HG02943 (cell line): Measurements from ENCODE around the gene ABI3BP.

Source experiments
- ATAC-seq: cut with Tn5 transposase; IDR thresholded peaks from one replicate; pipeline ENCODE4 v1.9.1; 2021; ENCODE audit warnings: mild to moderate bottlenecking, low read depth, moderate library complexity; ENCODE audit not compliant: unreplicated experiment

The ABI3BP gene

GRCh38 chr3:100844063-100844936 lies 148.9 kb downstream of the ABI3BP start:
- no peak for ATAC-seq

GRCh38 chr3:100838157-100838556 lies 155.1 kb downstream of the ABI3BP start:
- no peak for ATAC-seq

- ATAC-seq: no peak
Measured at GRCh38 chr3:100836661-100837060, 156.6 kb downstream of the ABI3BP start.

GRCh38 chr3:100834332-100834731 lies 158.9 kb downstream of the ABI3BP start:
- ATAC-seq: no peak

GRCh38 chr3:100833483-100833882 lies 159.7 kb downstream of the ABI3BP start:
- no peak for ATAC-seq

- no peak for ATAC-seq
Measured at GRCh38 chr3:100831629-100832028, 161.6 kb downstream of the ABI3BP start.

- no peak for ATAC-seq
Measured at GRCh38 chr3:100830931-100831330, 162.3 kb downstream of the ABI3BP start.

- no peak for ATAC-seq
Measured at GRCh38 chr3:100825574-100825973, 167.6 kb downstream of the ABI3BP start.

GRCh38 chr3:100815583-100815982 lies 177.6 kb downstream of the ABI3BP start:
- ATAC-seq: no peak

GRCh38 chr3:100813828-100814227 lies 179.4 kb downstream of the ABI3BP start:
- no peak for ATAC-seq

GRCh38 chr3:100811779-100812507 lies 181.3 kb downstream of the ABI3BP start:
- no peak for ATAC-seq

- no peak for ATAC-seq
Measured at GRCh38 chr3:100810671-100811070, 182.6 kb downstream of the ABI3BP start.

GRCh38 chr3:100804631-100805030 lies 188.6 kb downstream of the ABI3BP start:
- no peak for ATAC-seq

- no peak for ATAC-seq
Measured at GRCh38 chr3:100803711-100804110, 189.5 kb downstream of the ABI3BP start.

- no peak for ATAC-seq
Measured at GRCh38 chr3:100802126-100802525, 191.1 kb downstream of the ABI3BP start.

GRCh38 chr3:100798012-100798411 lies 195.2 kb downstream of the ABI3BP start:
- no peak for ATAC-seq

GRCh38 chr3:100796556-100796955 lies 196.7 kb downstream of the ABI3BP start:
- ATAC-seq: no peak

GRCh38 chr3:100789579-100789978 lies 203.6 kb downstream of the ABI3BP start:
- no peak for ATAC-seq

- no peak for ATAC-seq
Measured at GRCh38 chr3:100783619-100784018, 209.6 kb downstream of the ABI3BP start.

- ATAC-seq: no peak
Measured at GRCh38 chr3:100782906-100783305, 210.3 kb downstream of the ABI3BP start.

- ATAC-seq: no peak
Measured at GRCh38 chr3:100782348-100782747, 210.9 kb downstream of the ABI3BP start.

GRCh38 chr3:100781301-100781700 lies 211.9 kb downstream of the ABI3BP start:
- no peak for ATAC-seq
